Measurements from ENCODE around the gene EXOC6.

DNA sequence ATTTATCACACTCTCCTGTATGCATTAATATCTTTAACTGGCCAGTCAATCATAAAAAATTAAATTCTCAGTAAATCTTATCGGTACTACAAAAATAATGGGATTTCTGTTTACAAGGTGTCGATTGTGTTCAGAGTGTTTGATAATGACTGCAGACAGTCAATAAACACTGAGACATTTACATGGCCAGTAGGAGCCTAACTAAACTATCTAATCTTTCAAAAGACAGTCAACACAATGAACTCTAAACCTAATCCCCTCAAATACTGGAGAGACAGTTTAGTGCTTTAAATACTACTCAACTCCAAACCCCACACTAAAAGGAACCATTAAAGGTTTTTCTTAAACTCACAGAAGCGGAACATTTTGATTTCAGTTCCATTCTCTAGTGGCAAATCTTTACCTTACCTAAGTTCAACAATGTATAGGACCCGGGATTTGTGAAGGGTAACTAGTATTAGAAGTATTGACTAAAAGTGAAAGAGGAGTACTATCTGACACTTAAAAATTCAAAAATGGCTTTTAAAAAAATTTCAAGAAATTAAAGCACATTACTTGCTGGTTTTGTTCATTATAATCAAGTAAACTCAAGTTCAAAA is 37.3 kb upstream of the EXOC6 start:
- TF ChIP-seq, protein P1, sequence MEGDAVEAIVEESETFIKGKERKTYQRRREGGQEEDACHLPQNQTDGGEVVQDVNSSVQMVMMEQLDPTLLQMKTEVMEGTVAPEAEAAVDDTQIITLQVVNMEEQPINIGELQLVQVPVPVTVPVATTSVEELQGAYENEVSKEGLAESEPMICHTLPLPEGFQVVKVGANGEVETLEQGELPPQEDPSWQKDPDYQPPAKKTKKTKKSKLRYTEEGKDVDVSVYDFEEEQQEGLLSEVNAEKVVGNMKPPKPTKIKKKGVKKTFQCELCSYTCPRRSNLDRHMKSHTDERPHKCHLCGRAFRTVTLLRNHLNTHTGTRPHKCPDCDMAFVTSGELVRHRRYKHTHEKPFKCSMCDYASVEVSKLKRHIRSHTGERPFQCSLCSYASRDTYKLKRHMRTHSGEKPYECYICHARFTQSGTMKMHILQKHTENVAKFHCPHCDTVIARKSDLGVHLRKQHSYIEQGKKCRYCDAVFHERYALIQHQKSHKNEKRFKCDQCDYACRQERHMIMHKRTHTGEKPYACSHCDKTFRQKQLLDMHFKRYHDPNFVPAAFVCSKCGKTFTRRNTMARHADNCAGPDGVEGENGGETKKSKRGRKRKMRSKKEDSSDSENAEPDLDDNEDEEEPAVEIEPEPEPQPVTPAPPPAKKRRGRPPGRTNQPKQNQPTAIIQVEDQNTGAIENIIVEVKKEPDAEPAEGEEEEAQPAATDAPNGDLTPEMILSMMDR (IDR thresholded peaks at IDR 0.05) = no peak
- no peak for TF ChIP-seq POLR2AphosphoS5 (IDR thresholded peaks at IDR 0.05)
- no peak for TF ChIP-seq POLR2A (IDR thresholded peaks at IDR 0.05)

Data from breast epithelium (tissue), 3 donors.